ENCODE measurements around the gene EPDR1.

DNA sequence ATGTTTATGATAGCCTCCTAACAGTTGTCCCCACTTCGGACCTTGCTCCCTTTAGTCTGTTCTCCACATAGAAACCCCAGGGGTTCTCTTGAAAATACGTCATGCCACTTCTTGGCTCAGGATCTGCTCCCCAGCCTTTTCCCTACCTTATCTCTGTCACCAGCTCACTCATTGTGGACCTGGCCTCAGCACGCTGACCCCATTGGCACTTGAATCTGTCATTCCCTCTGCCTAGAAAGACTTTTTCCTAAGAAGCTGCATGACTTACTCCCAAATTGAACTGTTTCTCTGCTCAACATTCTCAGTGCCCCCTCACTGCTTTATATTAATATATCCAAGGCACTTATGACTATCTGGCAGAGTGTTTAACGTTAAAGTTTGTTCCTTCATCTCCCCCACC lies 8.4 kb downstream of the EPDR1 start:
- TF ChIP-seq POLR2A (IDR thresholded peaks at IDR 0.05; ENCODE audit: low read length) (no peak), GATA1 (IDR thresholded peaks at IDR 0.05; ENCODE audit: low read depth, low read length) (no peak)

Data from erythroblast (primary cell).